H9 (cell line): ENCODE data around the gene CAPN3. TPM values are rescaled to one million over a fixed set of nuclear protein-coding genes. Genes with fewer than 3 reads are reported as not detected.
A peak's percentile ranks its signal among the peaks of the same experiment; 100 is the strongest.

ENCODE experiments used
- DNase-seq: peaks from one replicate; pipeline ENCODE4 v3.0.0-alpha.2; 2017
- H2AFZ ChIP-seq: one replicate; pipeline ENCODE4 v1.6.1; 2013; ENCODE audit warnings: mild to moderate bottlenecking, low read length, control low read depth, moderate library complexity
- H2AK5ac ChIP-seq: 2 replicates; pipeline ENCODE4 v1.6.1; 2013; ENCODE audit warnings: low read length, control low read depth, mixed read lengths; ENCODE audit not compliant: insufficient read length
- H2BK120ac ChIP-seq: one replicate; pipeline ENCODE4 v1.6.1; 2013; ENCODE audit warnings: low read depth, mild to moderate bottlenecking, low read length, control low read depth, inconsistent platforms; ENCODE audit not compliant: poor library complexity, severe bottlenecking
- H2BK12ac ChIP-seq: 2 replicates; pipeline ENCODE4 v1.6.1; 2013; ENCODE audit warnings: low read length, control low read depth, mixed read lengths, low read depth; ENCODE audit not compliant: insufficient read length
- H2BK15ac ChIP-seq: 2 replicates; pipeline ENCODE4 v1.6.1; 2013; ENCODE audit warnings: low read depth, low read length, control low read depth
- H2BK20ac ChIP-seq: one replicate; pipeline ENCODE4 v1.6.1; 2013; ENCODE audit warnings: low read depth, mild to moderate bottlenecking, low read length, control low read depth, inconsistent platforms; ENCODE audit not compliant: poor library complexity, severe bottlenecking
- H2BK5ac ChIP-seq: 2 replicates; pipeline ENCODE4 v1.6.1; 2013; ENCODE audit warnings: low read length, control low read depth, mixed read lengths; ENCODE audit not compliant: insufficient read length
- H3K14ac ChIP-seq: 2 replicates; pipeline ENCODE4 v1.6.1; 2013; ENCODE audit warnings: low read length, control low read depth; ENCODE audit not compliant: insufficient read depth
- H3K18ac ChIP-seq: 2 replicates; pipeline ENCODE4 v1.6.1; 2013; ENCODE audit warnings: low read depth, mild to moderate bottlenecking, mixed read lengths, low read length, control low read depth; ENCODE audit not compliant: insufficient read length
- H3K23ac ChIP-seq: 2 replicates; pipeline ENCODE4 v1.6.1; 2013; ENCODE audit warnings: low read length, control low read depth, mixed read lengths, low read depth; ENCODE audit not compliant: insufficient read length
- H3K23me2 ChIP-seq: 2 replicates; pipeline ENCODE4 v1.6.1; 2013; ENCODE audit warnings: low read depth, mild to moderate bottlenecking, mixed read lengths, low read length, control low read depth; ENCODE audit not compliant: insufficient read length, poor library complexity, severe bottlenecking
- H3K27ac ChIP-seq: 2 replicates; pipeline ENCODE4 v1.5.1; 2013; ENCODE audit warnings: low read length, control low read depth, mixed read lengths, low read depth; ENCODE audit not compliant: insufficient read length
- H3K27me3 ChIP-seq: 2 replicates; pipeline ENCODE4 v1.6.1; 2013; ENCODE audit warnings: low read length, control low read depth, inconsistent platforms; ENCODE audit not compliant: insufficient read depth
- H3K4ac ChIP-seq: 2 replicates; pipeline ENCODE4 v1.6.1; 2013; ENCODE audit warnings: low read depth, mild to moderate bottlenecking, control low read depth, inconsistent platforms, low read length, moderate library complexity
- H3K4me1 ChIP-seq: 2 replicates; pipeline ENCODE4 v1.6.1; 2013; ENCODE audit warnings: low read length, control low read depth, inconsistent platforms; ENCODE audit not compliant: insufficient read depth
- H3K4me2 ChIP-seq: 2 replicates; pipeline ENCODE4 v1.6.1; 2013; ENCODE audit warnings: low read length, control low read depth, mixed read lengths; ENCODE audit not compliant: insufficient read length, insufficient read depth
- H3K56ac ChIP-seq: 2 replicates; pipeline ENCODE4 v1.6.1; 2013; ENCODE audit warnings: low read depth, mild to moderate bottlenecking, mixed read lengths, low read length, control low read depth; ENCODE audit not compliant: insufficient read length
- H3K79me1 ChIP-seq: 2 replicates; pipeline ENCODE4 v1.6.1; 2013; ENCODE audit warnings: low read depth, mild to moderate bottlenecking, moderate library complexity, low read length, control low read depth, inconsistent platforms; ENCODE audit not compliant: insufficient read depth, poor library complexity, severe bottlenecking
- H3K79me2 ChIP-seq: 2 replicates; pipeline ENCODE4 v1.6.1; 2013; ENCODE audit warnings: low read length, control low read depth, inconsistent platforms; ENCODE audit not compliant: insufficient read depth
- H3K9ac ChIP-seq: 2 replicates; pipeline ENCODE4 v1.6.1; 2013; ENCODE audit warnings: low read length, control low read depth, mixed read lengths; ENCODE audit not compliant: insufficient read length; ENCODE audit errors: extremely low read depth
- H3K9me3 ChIP-seq: one replicate; pipeline ENCODE4 v1.6.1; 2013; ENCODE audit warnings: low read depth, low read length, inconsistent platforms; ENCODE audit not compliant: control insufficient read depth
- H3T11ph ChIP-seq: one replicate; pipeline ENCODE4 v1.6.1; 2013; ENCODE audit warnings: mild to moderate bottlenecking, low read length, control low read depth, inconsistent platforms
- H4K20me1 ChIP-seq: one replicate; pipeline ENCODE4 v1.6.1; 2013; ENCODE audit not compliant: control insufficient read depth, insufficient read length, insufficient read depth
- H4K5ac ChIP-seq: 2 replicates; pipeline ENCODE4 v1.6.1; 2013; ENCODE audit warnings: low read depth, mild to moderate bottlenecking, mixed read lengths, low read length, control low read depth; ENCODE audit not compliant: insufficient read length
- H4K8ac ChIP-seq: replicated peaks from 2 replicates; pipeline ENCODE4 v1.6.1; 2013; ENCODE audit warnings: low read length, control low read depth, mixed read lengths, low read depth; ENCODE audit not compliant: insufficient read length
- H4K91ac ChIP-seq: 2 replicates; pipeline ENCODE4 v1.6.1; 2013; ENCODE audit warnings: low read depth, mild to moderate bottlenecking, moderate library complexity, mixed read lengths, low read length, control low read depth; ENCODE audit not compliant: insufficient read length
- H3K27ac Mint-ChIP-seq, 3 experiments: 2 replicates in 2 of 3; 3 replicates in 1 of 3; pipeline ENCODE4 v1.8.0; 2020 to 2021; ENCODE audit warnings: mixed read lengths in 3 of 3, mild to moderate bottlenecking in 1 of 3, moderate library complexity in 1 of 3
- H3K27me3 Mint-ChIP-seq: 2 replicates; pipeline ENCODE4 v1.8.0; 2021; ENCODE audit warnings: low read depth, mild to moderate bottlenecking, moderate library complexity, mixed read lengths
- H3K36me3 Mint-ChIP-seq, 3 experiments: 2 replicates in 2 of 3; 3 replicates in 1 of 3; pipeline ENCODE4 v1.8.0; 2020 to 2021; ENCODE audit warnings: low read depth in 3 of 3, mixed read lengths in 3 of 3; ENCODE audit not compliant: insufficient read depth in 1 of 3
- H3K4me1 Mint-ChIP-seq, 2 experiments: 2 replicates each; pipeline ENCODE4 v1.8.0; 2020; ENCODE audit warnings: mixed read lengths in 2 of 2
- H3K4me3 Mint-ChIP-seq, 2 experiments: 2 replicates in 1 of 2; 3 replicates in 1 of 2; pipeline ENCODE4 v1.8.0; 2020 to 2021; ENCODE audit warnings: mild to moderate bottlenecking in 2 of 2, mixed read lengths in 2 of 2, moderate library complexity in 1 of 2
- H3K9me3 Mint-ChIP-seq, 2 experiments: 2 replicates in 1 of 2; 3 replicates in 1 of 2; pipeline ENCODE4 v1.8.0; 2020; ENCODE audit warnings: mild to moderate bottlenecking in 2 of 2, mixed read lengths in 2 of 2, moderate library complexity in 1 of 2
- CTCF ChIP-seq: fragments of 200-600 bp; sonication (generic); conservative IDR thresholded peaks from 3 replicates; pipeline ENCODE4 v1.8.0; 2021; ENCODE audit warnings: antibody characterized with exemption, mild to moderate bottlenecking
- WGBS: extraction: QIAGEN DNeasy Blood & Tissue Kit; methylation state at CpG from one replicate; pipeline ENCODE4 v1.1.7; 2013; ENCODE audit warnings: missing lambda C conversion rate, low lambda C conversion rate, mixed read lengths; ENCODE audit not compliant: insufficient read length; ENCODE audit errors: extremely low coverage; 5-methylcytosine and 5-hydroxymethylcytosine counted together
- total RNA-seq: library from RNA; stranded (reverse); gene quantifications from 2 replicates; pipeline ENCODE4 v1.2.1, GENCODE V29; 2021

The CAPN3 gene
- total RNA-seq, 1 experiment from 2014 or later = 0.31 TPM

GRCh38 chr15:42401544-42402454 lies 42.5 kb downstream of the CAPN3 start:
- no peaks in the 10 kb centered on the region for H3K9me3 ChIP-seq
- no peak overlapping the region for H3K56ac ChIP-seq
- no peaks in the 10 kb centered on the region for H3K27me3 Mint-ChIP-seq
- H3K9me3 Mint-ChIP-seq = no peaks in the 10 kb centered on the region
- no peak overlapping the region for H3K4me2 ChIP-seq
- no peaks in the 10 kb centered on the region for H4K20me1 ChIP-seq
- H3K23ac ChIP-seq = no peak overlapping the region
- no peak overlapping the region for H3K18ac ChIP-seq
- no peak overlapping the region for H3K9ac ChIP-seq
- H3K79me1 ChIP-seq = no peaks in the 10 kb centered on the region
- no peak for DNase-seq
- H2BK120ac ChIP-seq = no peak overlapping the region
- no peak overlapping the region for H2BK12ac ChIP-seq
- no peak for TF ChIP-seq CTCF
- no peak overlapping the region for H3K4ac ChIP-seq
- H2AFZ ChIP-seq = no peak overlapping the region
- no peaks in the 10 kb centered on the region for H3K4me1 Mint-ChIP-seq
- H3K27me3 ChIP-seq = no peaks in the 10 kb centered on the region
- WGBS = no CpG with 5 or more reads among the region's 24 CpGs
- H3K79me2 ChIP-seq = no peaks in the 10 kb centered on the region
- H4K5ac ChIP-seq = no peak overlapping the region
- H4K91ac ChIP-seq = no peak overlapping the region
- no peak overlapping the region for H3K14ac ChIP-seq
- no peak overlapping the region for H3K27ac ChIP-seq
- H2BK5ac ChIP-seq = no peak overlapping the region
- no peak overlapping the region for H3T11ph ChIP-seq
- no peaks in the 10 kb centered on the region for H3K4me1 ChIP-seq
- H2AK5ac ChIP-seq = no peak overlapping the region
- no peak overlapping the region for H4K8ac ChIP-seq
- H3K23me2 ChIP-seq = no peaks in the 10 kb centered on the region
- H2BK20ac ChIP-seq = no peak overlapping the region
- H3K36me3 Mint-ChIP-seq = no peaks in the 10 kb centered on the region
- H2BK15ac ChIP-seq = no peak overlapping the region
- no peak overlapping the region for H3K4me3 Mint-ChIP-seq
- peak overlapping the region in 2 of 3 experiments; percentile 77 to 81; a peak in 2 of 7 replicates for H3K27ac Mint-ChIP-seq
